Testis (tissue), 2 donors: Measurements from ENCODE around the gene FBXL19.

Source experiments
- POLR2A ChIP-seq: fragments of 450-650 bp; IDR thresholded peaks from one replicate; pipeline ENCODE4 v1.6.1; 2017; ENCODE audit warnings: antibody characterized with exemption, mild to moderate bottlenecking, moderate library complexity
- TF ChIP-seq, protein P1 (sequence below), 3 experiments: fragments of 450-650 bp in 2 of 3; fragments of 200-600 bp in 1 of 3; sonication (generic) in 1 of 3; IDR thresholded peaks; one replicate each; pipeline ENCODE4 v1.5.1; 2016 to 2019; ENCODE audit warnings: antibody characterized with exemption in 3 of 3, mild to moderate bottlenecking in 2 of 3, moderate library complexity in 1 of 3

DNA sequence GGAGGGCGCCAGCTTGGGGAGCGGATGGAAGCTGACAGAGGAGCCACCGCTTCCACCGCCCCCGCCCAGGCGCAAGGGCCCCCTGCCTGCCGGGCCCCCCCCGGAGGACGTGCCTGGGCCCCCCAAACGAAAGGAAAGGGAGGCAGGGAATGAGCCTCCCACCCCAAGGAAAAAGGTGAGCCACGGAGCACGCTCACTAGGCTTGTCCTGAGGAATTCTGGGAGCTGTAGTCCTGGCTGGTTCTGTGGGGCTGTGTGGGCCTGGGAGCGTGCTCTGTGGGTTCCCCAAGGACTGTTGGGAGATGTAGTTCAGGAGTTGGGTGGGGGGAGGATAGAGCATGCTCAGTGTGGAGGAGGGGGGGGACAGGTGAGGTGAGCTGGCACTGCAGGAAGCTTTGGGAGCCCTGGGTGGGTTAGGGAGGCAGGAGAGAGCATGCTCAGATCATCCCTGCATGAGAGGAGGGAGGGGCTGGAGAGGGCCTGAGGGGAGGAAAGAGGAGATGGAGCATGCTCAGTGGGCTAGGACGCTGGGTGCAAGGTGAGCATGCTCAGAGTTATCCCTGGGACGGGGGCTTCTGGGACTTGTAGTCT, 4.5 kb downstream of the FBXL19 start:
- TF ChIP-seq, protein P1, sequence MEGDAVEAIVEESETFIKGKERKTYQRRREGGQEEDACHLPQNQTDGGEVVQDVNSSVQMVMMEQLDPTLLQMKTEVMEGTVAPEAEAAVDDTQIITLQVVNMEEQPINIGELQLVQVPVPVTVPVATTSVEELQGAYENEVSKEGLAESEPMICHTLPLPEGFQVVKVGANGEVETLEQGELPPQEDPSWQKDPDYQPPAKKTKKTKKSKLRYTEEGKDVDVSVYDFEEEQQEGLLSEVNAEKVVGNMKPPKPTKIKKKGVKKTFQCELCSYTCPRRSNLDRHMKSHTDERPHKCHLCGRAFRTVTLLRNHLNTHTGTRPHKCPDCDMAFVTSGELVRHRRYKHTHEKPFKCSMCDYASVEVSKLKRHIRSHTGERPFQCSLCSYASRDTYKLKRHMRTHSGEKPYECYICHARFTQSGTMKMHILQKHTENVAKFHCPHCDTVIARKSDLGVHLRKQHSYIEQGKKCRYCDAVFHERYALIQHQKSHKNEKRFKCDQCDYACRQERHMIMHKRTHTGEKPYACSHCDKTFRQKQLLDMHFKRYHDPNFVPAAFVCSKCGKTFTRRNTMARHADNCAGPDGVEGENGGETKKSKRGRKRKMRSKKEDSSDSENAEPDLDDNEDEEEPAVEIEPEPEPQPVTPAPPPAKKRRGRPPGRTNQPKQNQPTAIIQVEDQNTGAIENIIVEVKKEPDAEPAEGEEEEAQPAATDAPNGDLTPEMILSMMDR (IDR thresholded peaks at IDR 0.05) = no peak
- no peak for TF ChIP-seq POLR2A
